Astrocyte (in vitro differentiated cells and primary cell): ENCODE results near the gene LMF1.

Experiments
- EZH2 ChIP-seq: IDR thresholded peaks from 2 replicates; pipeline ENCODE4 v1.6.1; 2012; ENCODE audit warnings: mild to moderate bottlenecking, low read length, inconsistent platforms; ENCODE audit not compliant: insufficient read depth
- TF ChIP-seq, protein P1 (sequence below): IDR thresholded peaks from 2 replicates; pipeline ENCODE4 v1.5.1; 2011; ENCODE audit warnings: low read depth, mild to moderate bottlenecking, inconsistent platforms, low read length, moderate library complexity; ENCODE audit not compliant: insufficient read depth

DNA sequence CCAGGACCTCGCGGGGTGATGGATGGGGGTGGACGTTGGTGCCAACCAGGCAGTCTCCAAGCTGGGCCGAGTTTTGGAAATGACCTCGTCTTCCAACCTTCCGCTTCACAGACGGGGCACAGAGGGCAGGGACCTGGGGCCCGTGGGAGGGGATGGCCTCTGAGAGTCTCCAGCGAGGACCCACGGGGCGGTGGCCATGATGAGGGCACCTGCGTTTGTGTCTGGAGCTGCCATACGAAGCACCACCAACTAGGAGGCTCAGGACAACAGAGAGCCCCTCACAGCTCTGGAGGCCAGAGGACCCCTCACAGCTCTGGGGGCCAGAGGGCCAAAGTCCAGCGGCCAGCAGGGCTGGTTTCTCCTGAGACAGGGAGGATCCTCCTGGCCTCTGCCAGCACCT, 37.3 kb upstream of the LMF1 start:
- TF ChIP-seq, protein P1, sequence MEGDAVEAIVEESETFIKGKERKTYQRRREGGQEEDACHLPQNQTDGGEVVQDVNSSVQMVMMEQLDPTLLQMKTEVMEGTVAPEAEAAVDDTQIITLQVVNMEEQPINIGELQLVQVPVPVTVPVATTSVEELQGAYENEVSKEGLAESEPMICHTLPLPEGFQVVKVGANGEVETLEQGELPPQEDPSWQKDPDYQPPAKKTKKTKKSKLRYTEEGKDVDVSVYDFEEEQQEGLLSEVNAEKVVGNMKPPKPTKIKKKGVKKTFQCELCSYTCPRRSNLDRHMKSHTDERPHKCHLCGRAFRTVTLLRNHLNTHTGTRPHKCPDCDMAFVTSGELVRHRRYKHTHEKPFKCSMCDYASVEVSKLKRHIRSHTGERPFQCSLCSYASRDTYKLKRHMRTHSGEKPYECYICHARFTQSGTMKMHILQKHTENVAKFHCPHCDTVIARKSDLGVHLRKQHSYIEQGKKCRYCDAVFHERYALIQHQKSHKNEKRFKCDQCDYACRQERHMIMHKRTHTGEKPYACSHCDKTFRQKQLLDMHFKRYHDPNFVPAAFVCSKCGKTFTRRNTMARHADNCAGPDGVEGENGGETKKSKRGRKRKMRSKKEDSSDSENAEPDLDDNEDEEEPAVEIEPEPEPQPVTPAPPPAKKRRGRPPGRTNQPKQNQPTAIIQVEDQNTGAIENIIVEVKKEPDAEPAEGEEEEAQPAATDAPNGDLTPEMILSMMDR = no peak
- no peak for TF ChIP-seq EZH2
